Neuronal stem cell (in vitro differentiated cells): ENCODE measurements around the gene TMEM131L.

Source experiments
- DNase-seq: peaks from one replicate; pipeline ENCODE4 v3.0.0-alpha.2; 2013; ENCODE audit warnings: low spot score
- H2AFZ ChIP-seq: one replicate; pipeline ENCODE4 v1.6.1; 2013; ENCODE audit warnings: mild to moderate bottlenecking, low read length, inconsistent platforms
- H2AK5ac ChIP-seq: 2 replicates; pipeline ENCODE4 v1.6.1; 2013; ENCODE audit warnings: low read depth, mild to moderate bottlenecking, inconsistent platforms, low read length, moderate library complexity, mixed read lengths
- H2BK120ac ChIP-seq: 2 replicates; pipeline ENCODE4 v1.6.1; 2013; ENCODE audit warnings: low read depth, mild to moderate bottlenecking, inconsistent platforms, low read length, moderate library complexity, mixed read lengths
- H2BK12ac ChIP-seq: one replicate; pipeline ENCODE4 v1.6.1; 2013; ENCODE audit warnings: low read length, inconsistent platforms
- H2BK15ac ChIP-seq: 2 replicates; pipeline ENCODE4 v1.6.1; 2013; ENCODE audit warnings: mild to moderate bottlenecking, low read length, inconsistent platforms, mixed read lengths
- H2BK5ac ChIP-seq: one replicate; pipeline ENCODE4 v1.6.1; 2013; ENCODE audit warnings: inconsistent platforms, mild to moderate bottlenecking, low read length, moderate library complexity
- H3K14ac ChIP-seq: one replicate; pipeline ENCODE4 v1.6.1; 2013; ENCODE audit warnings: low read length, inconsistent platforms
- H3K18ac ChIP-seq: 2 replicates; pipeline ENCODE4 v1.6.1; 2013; ENCODE audit warnings: low read length, inconsistent platforms
- H3K23ac ChIP-seq: 2 replicates; pipeline ENCODE4 v1.6.1; 2013; ENCODE audit warnings: low read depth, mild to moderate bottlenecking, mixed read lengths, low read length, inconsistent platforms; ENCODE audit not compliant: poor library complexity
- H3K27ac ChIP-seq: replicated peaks from 3 replicates; pipeline ENCODE4 v1.5.1; 2013; ENCODE audit warnings: low read length, inconsistent platforms
- H3K27me3 ChIP-seq, 3 experiments: 2 replicates each; pipeline ENCODE4 v1.6.1; 2013; ENCODE audit warnings: low read length in 3 of 3, mild to moderate bottlenecking in 2 of 3, inconsistent platforms in 1 of 3, low read depth in 1 of 3, mixed read lengths in 1 of 3, moderate library complexity in 1 of 3; ENCODE audit not compliant: control insufficient read depth in 3 of 3, insufficient read depth in 3 of 3
- H3K36me3 ChIP-seq, 2 donors: replicated peaks in 1 of 2; 2 replicates each; pipeline ENCODE4 v1.6.1; 2013; ENCODE audit warnings: low read length in 2 of 2; ENCODE audit not compliant: control insufficient read depth in 2 of 2, insufficient read depth in 2 of 2
- H3K4ac ChIP-seq: 2 replicates; pipeline ENCODE4 v1.6.1; 2013; ENCODE audit warnings: inconsistent platforms, mild to moderate bottlenecking, low read length, moderate library complexity
- H3K4me1 ChIP-seq, 2 donors: 1 replicate in 1 of 2; 2 replicates in 1 of 2; pipeline ENCODE4 v1.6.1; 2013; ENCODE audit warnings: low read length in 2 of 2, low read depth in 1 of 2; ENCODE audit not compliant: control insufficient read depth in 2 of 2, insufficient read depth in 1 of 2
- H3K4me2 ChIP-seq: one replicate; pipeline ENCODE4 v1.6.1; 2013; ENCODE audit warnings: mild to moderate bottlenecking, low read length, inconsistent platforms; ENCODE audit not compliant: insufficient read depth, poor library complexity, severe bottlenecking
- H3K4me3 ChIP-seq, 2 donors: 2 replicates each; pipeline ENCODE4 v1.5.1; 2013; ENCODE audit warnings: low read length in 2 of 2, mild to moderate bottlenecking in 2 of 2, inconsistent platforms in 1 of 2, moderate library complexity in 1 of 2
- H3K79me1 ChIP-seq: one replicate; pipeline ENCODE4 v1.6.1; 2013; ENCODE audit warnings: low read depth, mild to moderate bottlenecking, inconsistent platforms, low read length, moderate library complexity
- H3K9ac ChIP-seq: one replicate; pipeline ENCODE4 v1.6.1; 2013; ENCODE audit warnings: mild to moderate bottlenecking, low read depth, low read length, inconsistent platforms; ENCODE audit not compliant: poor library complexity
- H3K9me3 ChIP-seq, 2 donors: replicated peaks in 1 of 2; 2 replicates each; pipeline versions ENCODE3 to v1.6.1; 2013; ENCODE audit warnings: low read length in 2 of 2, mild to moderate bottlenecking in 2 of 2, inconsistent platforms in 1 of 2, low read depth in 1 of 2, mixed read lengths in 1 of 2, moderate library complexity in 1 of 2; ENCODE audit not compliant: control insufficient read depth in 2 of 2, insufficient read depth in 1 of 2
- H4K8ac ChIP-seq: one replicate; pipeline ENCODE4 v1.6.1; 2013; ENCODE audit warnings: low read depth, mild to moderate bottlenecking, inconsistent platforms, low read length, moderate library complexity
- H4K91ac ChIP-seq: one replicate; pipeline ENCODE4 v1.6.1; 2013; ENCODE audit warnings: low read length, low read depth, mild to moderate bottlenecking, inconsistent platforms; ENCODE audit not compliant: poor library complexity
- WGBS, 2 donors: extraction: QIAGEN DNeasy Blood & Tissue Kit; methylation state at CpG; one replicate each; pipeline ENCODE4 v1.1.7; 2013; ENCODE audit warnings: missing lambda C conversion rate in 2 of 2, mixed read lengths in 1 of 2; ENCODE audit not compliant: insufficient read length in 2 of 2, insufficient replicate concordance in 1 of 2; ENCODE audit errors: extremely low coverage in 2 of 2; 5-methylcytosine and 5-hydroxymethylcytosine counted together

The TMEM131L gene

GRCh38 chr4:153480704-153481103 is 14.5 kb downstream of the TMEM131L start:
- Histone ChIP-seq H3K4ac (no peak overlapping the region), H2AFZ (no peak overlapping the region), H3K9me3 (no peaks in the 10 kb centered on the region), H3K23ac (no peak overlapping the region), H3K36me3 (peaks cover 1 to 28% of the 10 kb centered on the region in 2 donors), H2BK15ac (no peak overlapping the region), H3K4me2 (no peak overlapping the region), H2BK120ac (no peak overlapping the region), H3K4me1 (no peaks in the 10 kb centered on the region), H2AK5ac (no peak overlapping the region), H3K14ac (no peak overlapping the region), H3K79me1 (no peaks in the 10 kb centered on the region), H2BK5ac (no peak overlapping the region), H3K27ac (no peak overlapping the region), H3K18ac (no peak overlapping the region), H4K91ac (no peak overlapping the region), H2BK12ac (no peak overlapping the region), H3K27me3 (no peaks in the 10 kb centered on the region), H4K8ac (no peak overlapping the region), H3K4me3 (no peak overlapping the region), H3K9ac (no peak overlapping the region)
- DNase-seq: no peak
- WGBS, 2 donors: no CpG with 5 or more reads among the region's 5 CpGs

GRCh38 chr4:153481478-153481877 is 15.3 kb downstream of the TMEM131L start:
- H2AK5ac ChIP-seq: no peak overlapping the region
- H3K14ac ChIP-seq: no peak overlapping the region
- H2BK120ac ChIP-seq: no peak overlapping the region
- peaks cover 1 to 24% of the 10 kb centered on the region in 2 donors for H3K36me3 ChIP-seq
- no CpG with 5 or more reads among the region's 9 CpGs for whole genome bisulfite sequencing, 2 donors
- H3K27me3 ChIP-seq: no peaks in the 10 kb centered on the region
- H2BK15ac ChIP-seq: no peak overlapping the region
- H3K23ac ChIP-seq: no peak overlapping the region
- H3K4ac ChIP-seq: no peak overlapping the region
- no peak overlapping the region for H3K4me2 ChIP-seq
- no peak overlapping the region for H3K9ac ChIP-seq
- DNase-seq: no peak
- H3K9me3 ChIP-seq: no peaks in the 10 kb centered on the region
- no peak overlapping the region for H2BK12ac ChIP-seq
- H3K79me1 ChIP-seq: no peaks in the 10 kb centered on the region
- no peak overlapping the region for H4K91ac ChIP-seq
- no peak overlapping the region for H2BK5ac ChIP-seq
- H3K4me1 ChIP-seq: peaks cover 0 to 5% of the 10 kb centered on the region in 2 donors
- no peak overlapping the region for H3K18ac ChIP-seq
- no peak overlapping the region for H2AFZ ChIP-seq
- H3K27ac ChIP-seq: no peak overlapping the region
- no peak overlapping the region for H4K8ac ChIP-seq
- H3K4me3 ChIP-seq: no peak overlapping the region

GRCh38 chr4:153483432-153484418 is 17.6 kb downstream of the TMEM131L start:
- no peak overlapping the region for H2BK5ac ChIP-seq
- H2BK15ac ChIP-seq: no peak overlapping the region
- peaks cover 0 to 2% of the 10 kb centered on the region in 2 donors for H3K9me3 ChIP-seq
- H3K4me2 ChIP-seq: no peak overlapping the region
- H3K9ac ChIP-seq: no peak overlapping the region
- no peak overlapping the region for H3K27ac ChIP-seq
- no peak overlapping the region for H2BK120ac ChIP-seq
- H2AK5ac ChIP-seq: no peak overlapping the region
- H2AFZ ChIP-seq: no peak overlapping the region
- no peak overlapping the region for H3K4ac ChIP-seq
- H3K18ac ChIP-seq: no peak overlapping the region
- no peak overlapping the region for H4K91ac ChIP-seq
- H2BK12ac ChIP-seq: no peak overlapping the region
- no peak overlapping the region for H3K23ac ChIP-seq
- H3K79me1 ChIP-seq: no peaks in the 10 kb centered on the region
- no peak overlapping the region for H4K8ac ChIP-seq
- no peak overlapping the region for H3K4me3 ChIP-seq
- H3K14ac ChIP-seq: no peak overlapping the region
- peaks cover 1 to 19% of the 10 kb centered on the region in 2 donors for H3K36me3 ChIP-seq
- DNase-seq: no peak
- no peaks in the 10 kb centered on the region for H3K27me3 ChIP-seq
- WGBS, 2 donors: no CpG with 5 or more reads among the region's 10 CpGs
- H3K4me1 ChIP-seq: peaks cover 11 to 19% of the 10 kb centered on the region in 2 donors

- no peak overlapping the region for H3K4me2 ChIP-seq
- no peak overlapping the region for H3K14ac ChIP-seq
- no peak overlapping the region for H2BK120ac ChIP-seq
- no peak overlapping the region for H2BK12ac ChIP-seq
- no peak overlapping the region for H2AK5ac ChIP-seq
- H3K4me1 ChIP-seq: peaks cover 21 to 23% of the 10 kb centered on the region in 2 donors
- no peak overlapping the region for H2BK15ac ChIP-seq
- no CpG with 5 or more reads among the region's 2 CpGs for WGBS, 2 donors
- peaks cover 1 to 11% of the 10 kb centered on the region in 2 donors for H3K36me3 ChIP-seq
- no peak overlapping the region for H3K4ac ChIP-seq
- no peak overlapping the region for H3K23ac ChIP-seq
- H3K27ac ChIP-seq: no peak overlapping the region
- H3K79me1 ChIP-seq: no peaks in the 10 kb centered on the region
- no peak overlapping the region for H3K4me3 ChIP-seq
- H3K9me3 ChIP-seq: peaks cover 0 to 2% of the 10 kb centered on the region in 2 donors
- no peak overlapping the region for H4K91ac ChIP-seq
- H3K27me3 ChIP-seq: no peaks in the 10 kb centered on the region
- H3K18ac ChIP-seq: no peak overlapping the region
- no peak overlapping the region for H3K9ac ChIP-seq
- H4K8ac ChIP-seq: no peak overlapping the region
- no peak overlapping the region for H2AFZ ChIP-seq
- H2BK5ac ChIP-seq: no peak overlapping the region
- DNase-seq: no peak
Observed at GRCh38 chr4:153485359-153485758, 19.2 kb downstream of the TMEM131L start.
